Immature natural killer cell (primary cell): ENCODE measurements around the gene CDCA3. TPM values are rescaled to one million over a fixed set of nuclear protein-coding genes. Genes with fewer than 3 reads are reported as not detected.

Source experiments
- DNase-seq, 3 donors: peaks; one replicate each; pipeline ENCODE4 v3.0.0; 2022; ENCODE audit warnings: mixed read lengths in 1 of 3
- H3K27ac Mint-ChIP-seq, 6 donors: one replicate each; pipeline ENCODE4 v1.8.0; 2020; ENCODE audit warnings: mixed read lengths in 6 of 6, mild to moderate bottlenecking in 5 of 6, inconsistent platforms in 4 of 6, moderate library complexity in 3 of 6
- H3K27me3 Mint-ChIP-seq, 3 donors: one replicate each; pipeline ENCODE4 v1.8.0; 2020 to 2021; ENCODE audit warnings: low read depth in 3 of 3, mild to moderate bottlenecking in 3 of 3, mixed read lengths in 3 of 3, moderate library complexity in 3 of 3, inconsistent platforms in 1 of 3
- H3K36me3 Mint-ChIP-seq, 3 donors: one replicate each; pipeline ENCODE4 v1.8.0; 2020; ENCODE audit warnings: mixed read lengths in 3 of 3, inconsistent platforms in 2 of 3, mild to moderate bottlenecking in 2 of 3
- H3K4me1 Mint-ChIP-seq, 2 donors: one replicate each; pipeline ENCODE4 v1.8.0; 2020; ENCODE audit warnings: inconsistent platforms in 2 of 2, mild to moderate bottlenecking in 2 of 2, mixed read lengths in 2 of 2, moderate library complexity in 1 of 2
- H3K4me3 Mint-ChIP-seq, 5 donors: one replicate each; pipeline ENCODE4 v1.8.0; 2020; ENCODE audit warnings: mild to moderate bottlenecking in 5 of 5, mixed read lengths in 5 of 5, inconsistent platforms in 3 of 5, moderate library complexity in 3 of 5
- H3K9me3 Mint-ChIP-seq, 6 donors: one replicate each; pipeline ENCODE4 v1.8.0; 2020; ENCODE audit warnings: mild to moderate bottlenecking in 6 of 6, mixed read lengths in 6 of 6, inconsistent platforms in 4 of 6, moderate library complexity in 3 of 6
- polyA plus RNA-seq, 3 donors: library from polyadenylated mRNA; unstranded; fragments of 300-500 nt; fragmentation: Illumina TruSeq; gene quantifications; one replicate each; pipeline ENCODE4 v1.2.3, GENCODE V29; 2021

CDCA3 gene
- polyA plus RNA-seq, 3 donors from 2014 or later = 0.99 to 1.5 TPM; not detected in 1

DNA sequence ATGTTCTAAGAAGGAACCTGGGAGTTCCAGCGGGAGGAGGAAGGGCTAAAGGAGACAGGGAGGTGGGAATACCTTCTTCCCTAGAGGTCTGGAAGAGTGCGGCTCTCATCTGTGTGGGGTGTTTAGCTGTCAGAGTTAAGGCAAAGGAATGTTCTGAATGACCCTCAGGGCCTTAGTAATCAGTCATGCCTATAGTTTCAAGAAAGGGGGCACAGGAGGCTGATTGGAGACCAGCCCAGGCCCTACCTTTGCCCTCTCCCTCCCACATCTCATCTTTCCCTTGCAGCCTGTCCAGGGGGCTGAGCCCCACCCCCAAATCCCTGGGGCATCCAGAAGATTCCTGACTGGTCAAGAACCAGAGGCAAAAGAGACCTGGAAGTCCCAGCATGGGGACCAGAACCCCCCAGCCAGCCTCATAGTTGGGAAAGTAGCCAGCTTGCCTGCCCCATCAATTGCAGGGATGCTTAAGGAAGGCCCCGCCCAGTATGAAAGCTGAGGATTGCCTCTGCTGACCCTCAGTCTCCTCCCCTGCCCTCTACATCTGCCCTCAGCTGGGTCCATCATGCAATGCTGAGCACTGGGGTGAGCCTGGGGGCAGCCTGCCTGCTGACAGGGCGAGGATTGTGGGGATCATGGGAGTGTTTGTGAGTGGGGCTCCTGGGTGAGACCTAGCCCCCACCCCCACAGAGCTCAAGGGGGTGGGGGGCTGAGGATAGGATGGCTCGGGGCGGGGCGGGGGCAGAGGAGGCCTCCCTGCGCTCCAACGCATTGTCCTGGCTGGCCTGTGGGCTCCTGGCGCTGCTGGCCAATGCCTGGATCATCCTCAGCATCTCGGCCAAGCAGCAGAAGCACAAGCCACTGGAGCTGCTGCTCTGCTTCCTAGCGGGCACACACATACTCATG, 27.7 kb downstream of the CDCA3 start:
- no peak overlapping the region for H3K4me3 Mint-ChIP-seq

DNA sequence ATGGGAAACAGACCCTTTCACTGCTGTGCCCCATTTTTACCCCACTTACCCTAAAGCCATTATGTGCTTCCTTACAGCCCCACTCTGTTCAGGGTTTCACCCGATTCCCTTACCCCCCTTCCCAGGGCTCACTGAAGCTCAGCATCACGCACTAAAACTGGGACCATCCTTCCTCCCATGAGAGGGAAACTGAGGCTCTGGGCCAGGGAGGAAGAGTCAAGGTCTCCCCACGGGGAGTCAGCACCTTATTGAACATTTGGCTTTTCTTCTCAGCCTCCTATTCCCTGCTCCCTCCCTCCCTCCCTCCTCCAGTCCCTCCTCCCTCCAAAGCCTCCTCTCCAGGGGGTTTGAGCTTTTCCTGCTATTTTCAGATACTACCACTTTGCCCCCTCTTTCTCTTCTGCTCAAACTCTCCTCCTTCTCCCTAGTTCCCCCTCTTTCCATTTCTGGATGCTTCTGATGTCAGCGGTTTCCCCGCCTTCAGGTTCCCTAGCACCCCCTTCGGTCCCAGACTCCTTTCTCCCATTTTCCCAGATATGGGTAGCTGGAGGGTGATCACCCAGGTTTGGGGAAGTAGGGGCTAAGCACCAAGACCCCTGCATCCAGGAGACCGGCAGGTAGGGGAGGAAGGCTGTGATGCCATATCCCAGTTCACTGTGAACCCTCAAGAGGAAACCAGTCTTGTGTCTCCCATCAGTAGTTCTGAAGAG, 28.5 kb downstream of the CDCA3 start:
- no peak overlapping the region for H3K4me3 Mint-ChIP-seq
- peaks cover 0 to 1% (median 0%) of the 10 kb centered on the region in 6 donors for H3K9me3 Mint-ChIP-seq
- DNase-seq = no peak
- peaks cover 19 to 37% (median 34%) of the 10 kb centered on the region in 3 donors for H3K27me3 Mint-ChIP-seq
- peaks cover 0 to 8% of the 10 kb centered on the region in 2 donors for H3K4me1 Mint-ChIP-seq
- peak overlapping the region in 1 of 6 donors; percentile 25 for H3K27ac Mint-ChIP-seq
- H3K36me3 Mint-ChIP-seq = no peaks in the 10 kb centered on the region

More for the DNA sequence above, 27.7 kb downstream of the CDCA3 start:
- H3K36me3 Mint-ChIP-seq = no peaks in the 10 kb centered on the region
- no peak for DNase-seq
- peaks cover 0 to 1% (median 0%) of the 10 kb centered on the region in 6 donors for H3K9me3 Mint-ChIP-seq
- peaks cover 6 to 11% of the 10 kb centered on the region in 2 donors for H3K4me1 Mint-ChIP-seq
- H3K27me3 Mint-ChIP-seq = peaks cover 17 to 37% (median 37%) of the 10 kb centered on the region in 3 donors
- H3K27ac Mint-ChIP-seq = peak overlapping the region in 1 of 6 donors; percentile 25

DNA sequence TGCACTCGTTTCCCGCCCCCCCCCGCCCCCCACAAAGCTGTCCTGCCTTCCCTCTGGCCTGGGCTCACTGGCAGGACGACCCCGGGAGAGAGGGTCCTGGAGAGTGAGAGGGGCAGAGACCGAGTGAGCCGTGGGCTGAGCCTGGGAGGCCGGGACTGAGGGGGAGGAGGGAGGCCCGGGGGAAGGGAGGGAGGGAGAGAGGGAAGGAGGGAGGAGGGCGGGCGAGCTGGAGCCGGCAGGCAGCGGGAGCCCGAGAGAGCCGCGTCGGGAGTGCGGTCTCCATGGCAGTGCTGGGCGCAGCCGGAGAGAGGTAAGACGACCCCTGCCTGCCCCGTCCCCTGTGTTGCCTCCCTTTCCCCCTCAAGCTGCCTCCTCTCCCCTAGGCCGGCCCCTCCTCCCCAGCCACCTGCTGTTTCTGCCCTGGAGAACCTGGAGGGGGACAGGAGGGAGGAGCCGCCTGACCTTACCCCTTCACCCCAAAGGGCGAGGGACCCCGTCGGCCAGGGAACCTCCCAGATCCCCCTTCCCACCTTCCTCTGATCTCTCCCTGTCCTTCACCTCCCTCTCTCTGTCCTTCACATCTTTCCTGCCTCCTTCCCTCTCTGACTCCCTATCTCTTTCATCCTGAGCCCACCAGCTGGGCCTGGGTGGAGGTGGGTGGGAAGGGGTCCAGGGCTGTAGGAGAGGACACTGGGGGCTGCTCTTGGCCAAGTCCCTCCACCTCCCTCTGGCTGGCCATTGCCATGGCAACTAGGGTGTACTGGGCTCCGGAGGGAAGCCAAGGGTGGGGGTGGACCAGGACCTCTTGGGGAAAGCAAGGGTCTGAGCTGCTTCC, 29.3 kb downstream of the CDCA3 start, which contains the start of gene GPR162:
TSS of gene GPR162 (plus strand) at position 231 of the 835 bp plus-strand sequence. CDS start 2,078 bp downstream, outside the sequence.
- H3K27me3 Mint-ChIP-seq = peaks cover 19 to 31% (median 29%) of the 10 kb centered on the region in 3 donors
- peak within 1 kb of the TSS in 3 of 5 donors; percentile 33 to 59 (median 41) for H3K4me3 Mint-ChIP-seq
- no peak within 1 kb of the TSS for H3K27ac Mint-ChIP-seq
- H3K36me3 Mint-ChIP-seq = no peaks in the 10 kb centered on the region
- H3K9me3 Mint-ChIP-seq = no peaks in the 10 kb centered on the region
- DNase-seq = no peak
- H3K4me1 Mint-ChIP-seq = peaks cover 0 to 5% of the 10 kb centered on the region in 2 donors

DNA sequence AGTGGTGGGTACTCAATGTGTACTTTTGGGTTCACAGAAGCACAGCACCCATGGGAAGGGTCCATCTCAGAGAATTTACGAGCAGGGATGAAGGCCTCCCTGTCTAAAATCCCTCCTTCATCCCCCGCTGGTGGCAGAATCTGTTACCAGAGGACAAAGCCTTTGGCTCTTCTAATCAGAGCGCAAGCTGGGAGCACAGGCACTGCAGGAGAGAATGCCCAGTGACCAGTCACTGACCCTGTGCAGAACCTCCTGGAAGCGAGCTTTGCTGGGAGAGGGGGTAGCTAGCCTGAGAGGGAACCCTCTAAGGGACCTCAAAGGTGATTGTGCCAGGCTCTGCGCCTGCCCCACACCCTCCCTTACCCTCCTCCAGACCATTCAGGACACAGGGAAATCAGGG, 30.9 kb downstream of the CDCA3 start:
- Mint-ChIP-seq H3K4me3 (no peak overlapping the region), H3K27ac (no peak overlapping the region), H3K36me3 (no peaks in the 10 kb centered on the region), H3K9me3 (no peaks in the 10 kb centered on the region), H3K4me1 (peaks cover 0 to 5% of the 10 kb centered on the region in 2 donors), H3K27me3 (peaks cover 13 to 22% (median 18%) of the 10 kb centered on the region in 3 donors)
- no peak for DNase-seq

DNA sequence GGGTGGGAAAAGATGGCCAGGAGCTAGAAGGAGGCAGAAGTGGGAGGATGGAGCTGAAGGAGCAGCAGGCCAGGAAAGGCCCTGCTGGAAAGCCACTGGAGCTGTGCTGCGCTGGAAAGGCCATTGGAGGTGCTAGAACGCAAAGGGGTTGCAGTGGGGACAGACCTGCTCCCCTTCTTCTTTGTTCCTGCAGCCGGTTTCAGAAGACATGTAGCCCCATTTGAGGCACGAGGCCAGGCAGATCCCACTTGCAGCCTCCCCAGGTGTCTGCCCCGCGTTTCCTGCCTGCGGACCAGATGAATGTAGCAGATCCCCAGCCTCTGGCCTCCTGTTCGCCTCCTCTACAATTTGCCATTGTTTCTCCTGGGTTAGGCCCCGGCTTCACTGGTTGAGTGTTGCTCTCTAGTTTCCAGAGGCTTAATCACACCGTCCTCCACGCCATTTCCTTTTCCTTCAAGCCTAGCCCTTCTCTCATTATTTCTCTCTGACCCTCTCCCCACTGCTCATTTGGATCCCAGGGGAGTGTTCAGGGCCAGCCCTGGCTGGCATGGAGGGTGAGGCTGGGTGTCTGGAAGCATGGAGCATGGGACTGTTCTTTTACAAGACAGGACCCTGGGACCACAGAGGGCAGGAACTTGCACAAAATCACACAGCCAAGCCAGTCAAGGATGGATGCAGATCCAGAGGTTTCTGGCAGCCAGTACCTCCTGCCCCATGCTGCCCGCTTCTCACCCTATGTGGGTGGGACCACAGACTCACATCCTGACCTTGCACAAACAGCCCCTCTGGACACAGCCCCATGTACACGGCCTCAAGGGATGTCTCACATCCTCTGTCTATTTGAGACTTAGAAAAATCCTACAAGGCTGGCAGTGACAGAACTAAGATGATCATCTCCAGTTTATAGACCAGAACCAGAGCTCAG, 31.7 kb downstream of the CDCA3 start:
- H3K36me3 Mint-ChIP-seq = no peaks in the 10 kb centered on the region
- DNase-seq = no peak
- peaks cover 0 to 5% of the 10 kb centered on the region in 2 donors for H3K4me1 Mint-ChIP-seq
- H3K27ac Mint-ChIP-seq = no peak overlapping the region
- peaks cover 10 to 21% (median 15%) of the 10 kb centered on the region in 3 donors for H3K27me3 Mint-ChIP-seq
- no peak overlapping the region for H3K4me3 Mint-ChIP-seq
- H3K9me3 Mint-ChIP-seq = no peaks in the 10 kb centered on the region

DNA sequence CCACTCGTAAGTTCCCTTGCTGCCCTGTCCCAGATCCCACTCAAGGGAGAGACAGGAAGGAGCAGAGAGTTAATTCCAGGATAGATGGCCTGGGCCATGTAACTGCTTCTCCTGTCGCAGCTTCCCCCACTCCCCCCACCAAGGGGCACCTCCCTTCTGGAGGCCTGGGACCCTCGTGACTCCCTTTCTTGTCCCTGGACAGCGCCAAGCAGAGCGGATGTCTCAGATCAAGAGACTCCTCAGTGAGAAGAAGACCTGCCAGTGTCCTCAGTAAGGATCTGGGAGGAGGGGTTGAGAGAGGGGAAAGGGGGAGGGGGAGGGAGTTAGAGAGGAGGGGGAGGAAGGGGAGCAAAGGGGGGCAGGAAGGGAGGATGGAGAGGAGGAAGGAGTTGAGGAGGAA, 32.4 kb downstream of the CDCA3 start:
- Mint-ChIP-seq H3K27ac (no peak overlapping the region), H3K27me3 (peaks cover 8 to 18% (median 13%) of the 10 kb centered on the region in 3 donors), H3K4me3 (no peak overlapping the region)

DNA sequence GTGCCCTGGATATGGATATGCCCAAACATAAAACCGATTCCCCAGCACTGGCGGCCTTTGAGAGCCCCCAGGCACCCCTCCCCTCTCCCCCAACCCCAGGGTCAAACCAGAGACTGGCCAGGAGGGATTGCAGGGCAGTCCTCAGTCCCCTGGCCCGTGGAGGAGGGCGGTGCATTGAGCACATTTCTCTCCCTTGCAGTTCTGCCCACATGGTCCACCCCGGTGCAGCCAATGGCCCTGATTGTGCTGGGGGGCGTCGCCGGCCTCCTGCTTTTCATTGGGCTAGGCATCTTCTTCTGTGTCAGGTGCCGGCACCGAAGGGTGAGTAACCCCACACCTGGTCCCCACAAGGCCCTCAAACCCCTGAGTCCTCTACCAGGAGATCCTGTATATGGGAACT, 32.9 kb downstream of the CDCA3 start:
- Mint-ChIP-seq H3K36me3 (no peaks in the 10 kb centered on the region), H3K27me3 (peaks cover 11 to 15% (median 11%) of the 10 kb centered on the region in 3 donors), H3K27ac (peak overlapping the region in 1 of 6 donors; percentile 25), H3K4me1 (peaks cover 0 to 5% of the 10 kb centered on the region in 2 donors), H3K9me3 (no peaks in the 10 kb centered on the region), H3K4me3 (no peak overlapping the region)
- DNase-seq = no peak

More for the DNA sequence above, 32.4 kb downstream of the CDCA3 start:
- Mint-ChIP-seq H3K36me3 (no peaks in the 10 kb centered on the region), H3K4me1 (peaks cover 0 to 5% of the 10 kb centered on the region in 2 donors), H3K9me3 (no peaks in the 10 kb centered on the region)
- no peak for DNase-seq

DNA sequence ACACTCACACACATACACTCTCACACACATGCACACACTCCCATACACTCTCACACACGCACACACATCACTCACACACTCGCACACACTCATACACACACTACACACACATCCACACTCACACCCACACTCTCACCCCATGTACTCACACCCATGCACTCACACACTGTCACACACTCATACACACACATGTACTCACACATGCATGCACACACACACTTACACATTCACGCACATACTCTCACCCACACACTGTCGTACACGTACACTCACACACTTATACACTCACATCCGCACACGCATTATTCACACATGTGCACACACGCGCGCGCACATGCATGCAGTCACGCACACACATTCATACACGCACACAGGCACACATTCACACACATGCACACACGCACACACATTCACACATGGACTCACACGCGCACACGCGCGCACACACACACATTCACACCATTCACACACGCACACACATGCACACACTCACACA, 33.4 kb downstream of the CDCA3 start:
- Mint-ChIP-seq H3K27ac (peak overlapping the region in 2 of 6 donors; percentile 17 to 25), H3K27me3 (peaks cover 8 to 11% (median 11%) of the 10 kb centered on the region in 3 donors), H3K9me3 (no peaks in the 10 kb centered on the region), H3K36me3 (no peaks in the 10 kb centered on the region), H3K4me3 (no peak overlapping the region), H3K4me1 (peaks cover 0 to 5% of the 10 kb centered on the region in 2 donors)
- DNase-seq = no peak

DNA sequence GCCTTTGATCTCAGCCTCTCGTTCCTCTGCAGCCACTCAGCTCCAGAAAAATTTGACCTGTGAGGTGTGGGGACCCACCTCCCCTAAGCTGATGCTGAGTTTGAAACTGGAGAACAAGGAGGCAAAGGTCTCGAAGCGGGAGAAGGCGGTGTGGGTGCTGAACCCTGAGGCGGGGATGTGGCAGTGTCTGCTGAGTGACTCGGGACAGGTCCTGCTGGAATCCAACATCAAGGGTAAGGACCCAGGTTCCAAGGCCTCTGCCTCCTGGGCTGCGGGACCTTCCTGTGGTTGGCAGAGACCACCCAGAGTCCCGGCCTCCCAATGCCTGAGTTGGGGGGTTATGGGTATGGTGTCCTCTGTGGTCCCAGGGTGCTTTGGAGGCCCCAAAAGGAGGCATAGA, 34.0 kb downstream of the CDCA3 start:
- H3K4me3 Mint-ChIP-seq = no peak overlapping the region
- H3K4me1 Mint-ChIP-seq = peaks cover 0 to 5% of the 10 kb centered on the region in 2 donors
- DNase-seq = no peak
- H3K27me3 Mint-ChIP-seq = peaks cover 6 to 9% (median 8%) of the 10 kb centered on the region in 3 donors
- H3K9me3 Mint-ChIP-seq = no peaks in the 10 kb centered on the region
- H3K36me3 Mint-ChIP-seq = no peaks in the 10 kb centered on the region
- H3K27ac Mint-ChIP-seq = no peak overlapping the region

DNA sequence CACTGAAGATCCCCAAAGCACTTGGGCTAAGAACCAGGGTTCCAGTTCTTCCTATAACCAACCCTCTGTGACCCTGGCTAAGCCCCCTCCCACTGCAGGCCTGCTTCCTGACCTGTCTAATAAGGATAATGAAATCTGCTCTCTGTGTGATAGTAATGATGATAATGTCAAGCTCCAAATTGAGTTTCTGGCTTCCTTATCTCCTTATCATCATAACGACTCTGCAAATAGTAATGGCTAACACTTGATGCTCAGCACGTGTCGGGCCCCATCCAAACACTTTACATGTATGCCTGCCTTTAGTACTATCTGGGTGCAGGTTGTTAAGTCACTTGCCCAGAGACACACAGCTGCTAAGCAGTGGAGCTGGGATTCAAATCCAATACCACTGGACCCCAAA, 34.5 kb downstream of the CDCA3 start:
- H3K4me1 Mint-ChIP-seq = peaks cover 0 to 5% of the 10 kb centered on the region in 2 donors
- peaks cover 6 to 9% (median 8%) of the 10 kb centered on the region in 3 donors for H3K27me3 Mint-ChIP-seq
- H3K4me3 Mint-ChIP-seq = no peak overlapping the region
- no peaks in the 10 kb centered on the region for H3K36me3 Mint-ChIP-seq
- no peaks in the 10 kb centered on the region for H3K9me3 Mint-ChIP-seq
- H3K27ac Mint-ChIP-seq = no peak overlapping the region
- no peak for DNase-seq

DNA sequence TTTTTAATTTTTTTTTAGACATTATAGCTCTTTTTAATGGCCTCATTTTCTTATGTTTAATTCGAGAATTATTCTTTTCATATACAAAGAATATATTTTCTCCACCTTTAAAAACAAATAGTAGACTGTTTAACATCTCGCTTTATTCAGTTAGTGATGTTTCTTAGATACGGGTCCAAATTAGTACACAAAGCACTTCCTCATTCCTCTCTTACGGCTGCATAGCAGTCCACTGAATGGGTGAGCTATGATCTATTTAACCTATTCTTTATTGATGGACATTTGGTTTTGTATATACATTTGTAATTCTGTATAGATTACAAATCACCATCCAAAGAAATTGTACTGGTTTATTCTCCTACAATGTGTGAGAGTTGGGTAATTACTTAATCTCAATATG, 37.7 kb downstream of the CDCA3 start:
- H3K4me3 Mint-ChIP-seq = no peak overlapping the region
- no peak for DNase-seq
- H3K27ac Mint-ChIP-seq = no peak overlapping the region
- peaks cover 0 to 5% (median 0%) of the 10 kb centered on the region in 3 donors for H3K36me3 Mint-ChIP-seq
- H3K27me3 Mint-ChIP-seq = peaks cover 3 to 6% (median 5%) of the 10 kb centered on the region in 3 donors
- H3K4me1 Mint-ChIP-seq = no peaks in the 10 kb centered on the region
- no peaks in the 10 kb centered on the region for H3K9me3 Mint-ChIP-seq

DNA sequence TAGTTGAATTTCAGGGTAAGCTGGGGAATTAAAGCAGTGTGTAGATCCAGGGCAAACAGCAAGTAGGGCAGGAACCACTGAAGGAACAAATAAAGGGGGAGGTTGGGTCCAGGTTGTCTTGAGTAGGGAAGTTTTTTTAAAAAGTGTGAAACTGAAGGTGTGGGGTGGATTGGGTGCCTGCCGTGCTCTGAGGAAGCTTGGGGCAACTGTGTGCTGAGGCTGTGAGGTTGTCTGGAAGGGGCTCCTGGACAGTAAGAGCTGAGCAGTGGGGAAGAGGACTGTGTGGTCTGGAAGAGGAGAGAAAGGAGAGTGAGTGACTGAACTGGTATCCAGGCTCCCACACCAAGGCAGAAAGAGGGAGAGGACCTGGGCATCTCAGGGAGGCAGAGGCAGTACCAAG, 40.3 kb downstream of the CDCA3 start:
- Mint-ChIP-seq H3K9me3 (no peaks in the 10 kb centered on the region), H3K4me3 (no peak overlapping the region), H3K36me3 (peaks cover 0 to 5% (median 0%) of the 10 kb centered on the region in 3 donors), H3K4me1 (no peaks in the 10 kb centered on the region), H3K27me3 (peaks cover 5 to 10% (median 5%) of the 10 kb centered on the region in 3 donors), H3K27ac (no peak overlapping the region)
- DNase-seq = no peak
